HG03521 (cell line): ENCODE results near the gene COX19.

Experiments used
- ATAC-seq: cut with Tn5 transposase; IDR thresholded peaks from one replicate; pipeline ENCODE4 v1.9.1; 2021; ENCODE audit warnings: mild to moderate bottlenecking, moderate library complexity; ENCODE audit not compliant: unreplicated experiment

COX19 gene

GRCh38 chr7:917255-918117 is 57.9 kb downstream of the COX19 start:
- ATAC-seq, result no peak

GRCh38 chr7:916291-916941 is 58.9 kb downstream of the COX19 start:
- ATAC-seq, result no peak
